Smooth muscle cell of the brain vasculature (primary cell): Measurements from ENCODE around the gene ARPIN.
"Not testable (repeated sequence)": the region's sequence is repeated elsewhere in the genome, so short reads cannot be mapped to it uniquely, and the experiment has no call there.

Source experiments
- DNase-seq: peaks from one replicate; pipeline ENCODE4 v3.0.0-alpha.2; 2012; ENCODE audit warnings: low read depth, low spot score

The ARPIN gene

GRCh38 chr15:89912674-89913396 lies at the start of gene ARPIN:
Gene ARPIN, minus strand, starts transcription at chr15:89912952. Its CDS starts 117 bp downstream, at chr15:89912835.
- DNase-seq: no peak

- no peak for DNase-seq
Measured at GRCh38 chr15:89958107-89958805, 45.5 kb upstream of the ARPIN start.

GRCh38 chr15:89955449-89955998 lies 42.8 kb upstream of the ARPIN start:
- not testable (repeated sequence) for DNase-seq

- DNase-seq: no peak
Measured at GRCh38 chr15:89954541-89954940, 41.8 kb upstream of the ARPIN start.

- no peak for DNase-seq
Measured at GRCh38 chr15:89948796-89949195, 36.0 kb upstream of the ARPIN start.

- DNase-seq: no peak
Measured at GRCh38 chr15:89947385-89947784, 34.6 kb upstream of the ARPIN start.

GRCh38 chr15:89946681-89947299 lies 34.0 kb upstream of the ARPIN start:
- no peak for DNase-seq

GRCh38 chr15:89943721-89944120 lies 31.0 kb upstream of the ARPIN start:
- not testable (repeated sequence) for DNase-seq

- DNase-seq: no peak
Measured at GRCh38 chr15:89939910-89940309, 27.2 kb upstream of the ARPIN start.

GRCh38 chr15:89939377-89939776 lies 26.6 kb upstream of the ARPIN start:
- DNase-seq: not testable (repeated sequence)

- DNase-seq: no peak
Measured at GRCh38 chr15:89937365-89938350, 24.9 kb upstream of the ARPIN start.

- DNase-seq: no peak
Measured at GRCh38 chr15:89936786-89937265, 24.1 kb upstream of the ARPIN start.

GRCh38 chr15:89936051-89936785 lies 23.5 kb upstream of the ARPIN start:
- DNase-seq: no peak

GRCh38 chr15:89932880-89933279 lies 20.1 kb upstream of the ARPIN start:
- no peak for DNase-seq

GRCh38 chr15:89928421-89928820 lies 15.7 kb upstream of the ARPIN start:
- DNase-seq: no peak

GRCh38 chr15:89926158-89926557 lies 13.4 kb upstream of the ARPIN start:
- no peak for DNase-seq

GRCh38 chr15:89917442-89918101 lies 4.8 kb upstream of the ARPIN start:
- DNase-seq: no peak

GRCh38 chr15:89916660-89917059 lies 3.9 kb upstream of the ARPIN start:
- DNase-seq: no peak

GRCh38 chr15:89912145-89912673 lies 543 bp downstream of the ARPIN start:
- no peak for DNase-seq
